Measurements from ENCODE around the gene FEN1.

DNA sequence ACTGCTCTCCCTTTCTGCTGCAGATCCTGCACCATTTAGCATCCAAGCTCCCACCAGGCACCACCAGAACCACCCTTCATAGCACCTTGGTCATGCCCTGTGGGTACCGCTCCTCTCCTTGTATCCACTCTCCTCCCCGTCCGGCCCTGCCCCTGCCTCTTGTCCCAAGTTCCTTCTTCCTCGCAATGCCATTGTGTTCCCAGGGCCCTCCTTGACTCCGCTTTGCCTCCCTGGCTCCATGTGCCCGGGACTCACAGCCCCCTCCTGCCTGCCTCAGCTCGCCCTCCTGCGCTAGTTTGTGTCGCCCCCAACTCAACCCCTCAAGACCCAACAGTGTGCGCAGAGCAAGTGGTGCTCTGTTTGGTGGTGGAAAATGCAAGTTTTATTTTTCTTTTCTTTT lies 46.2 kb downstream of the FEN1 start:
- TF ChIP-seq EP300 (IDR thresholded peaks at IDR 0.05) (no peak), POLR2A (IDR thresholded peaks at IDR 0.05; ENCODE audit: low read depth) (no peak), POLR2AphosphoS5 (IDR thresholded peaks at IDR 0.05) (no peak)
- TF ChIP-seq, protein P1, sequence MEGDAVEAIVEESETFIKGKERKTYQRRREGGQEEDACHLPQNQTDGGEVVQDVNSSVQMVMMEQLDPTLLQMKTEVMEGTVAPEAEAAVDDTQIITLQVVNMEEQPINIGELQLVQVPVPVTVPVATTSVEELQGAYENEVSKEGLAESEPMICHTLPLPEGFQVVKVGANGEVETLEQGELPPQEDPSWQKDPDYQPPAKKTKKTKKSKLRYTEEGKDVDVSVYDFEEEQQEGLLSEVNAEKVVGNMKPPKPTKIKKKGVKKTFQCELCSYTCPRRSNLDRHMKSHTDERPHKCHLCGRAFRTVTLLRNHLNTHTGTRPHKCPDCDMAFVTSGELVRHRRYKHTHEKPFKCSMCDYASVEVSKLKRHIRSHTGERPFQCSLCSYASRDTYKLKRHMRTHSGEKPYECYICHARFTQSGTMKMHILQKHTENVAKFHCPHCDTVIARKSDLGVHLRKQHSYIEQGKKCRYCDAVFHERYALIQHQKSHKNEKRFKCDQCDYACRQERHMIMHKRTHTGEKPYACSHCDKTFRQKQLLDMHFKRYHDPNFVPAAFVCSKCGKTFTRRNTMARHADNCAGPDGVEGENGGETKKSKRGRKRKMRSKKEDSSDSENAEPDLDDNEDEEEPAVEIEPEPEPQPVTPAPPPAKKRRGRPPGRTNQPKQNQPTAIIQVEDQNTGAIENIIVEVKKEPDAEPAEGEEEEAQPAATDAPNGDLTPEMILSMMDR (IDR thresholded peaks at IDR 0.05): no peak

Data from esophagus muscularis mucosa (tissue), 4 donors.